Activated T-cell treated with anti-CD3 and anti-CD28 coated beads for 4 hours (primary cell): ENCODE results near the gene NUTM1.
"Not testable (repeated sequence)": the region's sequence is repeated elsewhere in the genome, so short reads cannot be mapped to it uniquely, and the experiment has no call there.

ENCODE experiments used
- DNase-seq: peaks from one replicate; pipeline ENCODE4 v3.0.0-alpha.2; 2020

The NUTM1 gene

DNA sequence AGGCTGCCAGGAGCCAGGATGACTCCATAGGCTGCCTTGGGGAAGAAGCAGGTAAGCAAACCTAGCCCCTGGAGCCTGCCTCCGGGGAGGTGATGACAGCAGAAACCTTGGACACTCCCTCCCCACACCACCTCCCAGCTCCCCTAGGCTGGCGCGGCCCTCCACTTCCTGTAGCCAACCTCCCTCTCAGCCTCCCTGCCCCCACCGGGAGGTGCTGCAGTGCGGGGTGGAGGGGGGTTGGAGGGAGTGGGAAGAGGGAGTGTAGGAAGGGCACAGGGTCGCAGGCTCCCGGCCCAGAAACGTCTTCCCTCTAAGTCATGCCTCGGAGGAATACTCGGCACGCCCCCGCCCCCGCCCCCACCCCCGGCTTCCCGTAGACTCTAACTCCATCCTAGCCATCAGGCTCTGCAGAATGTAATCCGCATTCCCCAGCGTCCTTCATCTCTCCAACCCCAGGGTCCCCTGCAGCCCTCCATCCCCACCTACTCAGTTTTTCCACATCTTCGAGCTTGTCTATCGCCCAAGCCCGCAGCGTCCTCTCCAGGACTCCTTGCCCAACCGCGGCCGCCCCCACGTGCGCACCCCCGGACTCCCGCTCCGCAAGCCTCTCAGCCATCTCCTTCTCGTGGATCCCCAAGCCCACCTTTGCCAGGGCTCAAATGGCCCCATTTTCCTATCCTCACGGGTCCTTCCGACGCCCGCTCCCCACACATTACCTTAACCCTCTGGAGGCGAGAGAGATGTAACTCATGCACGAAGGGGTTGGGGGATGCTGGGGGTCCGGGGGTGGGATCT is 23.4 kb downstream of the NUTM1 start:
- DNase-seq = peak; percentile 17

GRCh38 chr15:34367101-34368081 is 24.3 kb downstream of the NUTM1 start, which contains the start of gene LPCAT4:
TSS of gene LPCAT4 (minus strand) at chr15:34367196. CDS start at chr15:34367100, 96 bp downstream.
- DNase-seq = peak; percentile 77

DNA sequence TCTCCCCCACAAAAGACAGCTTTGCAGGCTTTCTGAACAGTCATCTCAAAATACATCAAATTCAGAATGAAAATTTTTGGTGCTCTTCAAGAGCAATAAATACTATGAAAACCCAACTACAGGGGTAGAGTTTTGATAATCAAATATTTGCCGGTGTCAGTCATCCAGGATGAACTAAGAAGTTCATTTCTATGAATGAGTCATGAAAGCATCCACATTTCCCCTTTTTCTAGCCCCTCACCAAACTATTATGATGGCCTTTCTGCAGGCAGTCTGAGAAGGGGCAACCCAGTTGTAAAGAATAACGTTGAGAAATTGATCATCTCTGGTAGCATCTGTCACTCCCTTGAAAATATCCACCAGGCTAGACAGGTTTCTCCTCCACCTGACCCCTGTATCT is 27.0 kb downstream of the NUTM1 start:
- no peak for DNase-seq

DNA sequence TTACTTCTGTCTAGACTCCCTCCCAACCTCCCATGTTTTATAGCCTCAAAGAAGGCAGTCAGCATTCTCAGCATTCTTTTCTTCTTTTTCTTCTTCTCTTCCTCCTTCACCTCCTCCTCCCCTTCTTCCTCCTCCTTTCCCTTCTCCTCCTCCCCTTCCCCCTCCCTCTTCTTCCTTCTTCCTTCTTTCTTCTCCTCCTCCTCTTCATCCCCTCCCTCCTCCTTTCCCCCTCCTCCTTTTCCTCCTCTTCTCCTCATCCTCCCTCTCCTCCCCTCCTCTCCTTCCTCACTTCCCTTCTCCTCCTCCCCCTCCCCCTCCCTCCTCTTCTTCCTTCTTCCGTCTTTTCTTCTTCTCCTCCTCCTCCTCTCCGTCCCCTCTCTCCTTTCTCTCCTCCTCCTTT is 27.5 kb downstream of the NUTM1 start:
- no peak for DNase-seq

DNA sequence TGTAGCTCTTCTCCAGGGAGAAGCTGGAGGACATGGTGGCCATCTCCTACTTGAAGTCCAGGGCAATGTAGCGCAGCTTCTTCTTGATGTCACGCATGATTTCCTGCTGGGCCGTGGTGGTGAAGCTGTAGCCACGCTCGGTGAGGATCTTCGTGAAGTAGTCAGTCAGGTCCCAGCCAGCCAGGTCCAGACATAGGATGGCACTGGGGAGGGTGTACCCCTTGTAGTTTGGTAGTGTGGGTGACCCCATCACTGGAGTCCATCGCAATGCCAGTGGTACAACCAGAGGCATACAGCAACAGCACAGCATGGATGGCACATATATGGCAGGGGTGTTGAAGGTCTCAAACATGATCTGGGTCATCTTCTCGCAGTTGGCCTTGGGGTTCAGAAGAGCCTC is 30.8 kb downstream of the NUTM1 start:
- DNase-seq = no peak

- no peak for DNase-seq
Observed at GRCh38 chr15:34374816-34375215, 31.7 kb downstream of the NUTM1 start.

GRCh38 chr15:34375541-34375940 is 32.4 kb downstream of the NUTM1 start:
- not testable (repeated sequence) for DNase-seq

- no peak for DNase-seq
Observed at GRCh38 chr15:34376856-34377255, 33.7 kb downstream of the NUTM1 start.

DNA sequence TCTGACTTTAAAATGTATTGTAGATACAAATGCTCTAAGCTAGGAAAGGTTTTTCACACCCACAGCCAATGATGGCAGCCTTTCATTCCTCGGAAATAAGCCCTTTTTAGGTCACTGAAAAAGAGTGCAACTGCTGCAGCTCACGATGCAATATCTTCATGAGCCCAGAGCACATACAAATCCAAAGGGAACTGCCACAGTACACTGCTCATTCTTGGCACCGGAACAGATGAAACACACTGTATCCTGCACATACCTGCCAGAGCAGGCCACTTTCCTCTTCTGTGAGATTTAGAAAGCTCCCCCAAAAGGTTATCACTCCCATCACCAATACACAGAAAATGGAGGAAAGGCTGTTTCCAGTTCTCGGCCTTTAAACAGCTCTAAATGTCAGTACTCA is 37.4 kb downstream of the NUTM1 start:
- not testable (repeated sequence) for DNase-seq

GRCh38 chr15:34381829-34382521 is 38.9 kb downstream of the NUTM1 start:
- DNase-seq = not testable (repeated sequence)

- not testable (repeated sequence) for DNase-seq
Observed at GRCh38 chr15:34389594-34390086, 46.5 kb downstream of the NUTM1 start.

- not testable (repeated sequence) for DNase-seq
Observed at GRCh38 chr15:34392981-34393380, 49.9 kb downstream of the NUTM1 start.

DNA sequence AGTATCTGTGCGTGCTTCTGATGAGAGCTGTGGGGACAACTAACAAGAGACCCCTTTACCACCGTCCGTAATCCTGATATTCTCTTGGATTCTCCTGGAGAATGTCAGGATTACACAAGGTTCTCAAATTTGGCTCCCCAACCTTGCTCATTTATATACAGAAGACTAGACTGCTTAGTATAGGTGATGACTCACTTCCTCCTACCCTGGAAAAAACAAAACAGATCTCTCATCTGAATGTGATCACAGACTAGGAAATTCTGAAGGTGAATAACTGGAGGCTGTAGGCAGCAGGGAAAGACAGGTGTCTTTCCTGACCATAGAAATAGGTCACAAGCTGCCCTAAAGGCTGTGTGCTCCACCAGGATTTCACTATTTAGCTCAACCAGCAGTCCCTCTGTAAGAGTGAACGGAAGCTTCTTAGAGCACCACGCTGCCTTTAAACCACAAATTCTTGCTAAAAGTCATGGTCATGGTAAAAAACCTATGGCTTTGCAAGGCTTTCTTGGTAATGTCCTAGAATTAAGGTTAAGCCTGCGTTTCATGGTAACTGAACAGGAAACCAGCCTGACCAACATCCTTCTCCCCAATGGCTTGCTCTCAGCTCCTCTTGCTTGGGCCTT is 54.6 kb downstream of the NUTM1 start:
- DNase-seq = not testable (repeated sequence)

GRCh38 chr15:34403160-34403598 is 60.1 kb downstream of the NUTM1 start:
- not testable (repeated sequence) for DNase-seq

GRCh38 chr15:34403899-34404298 is 60.8 kb downstream of the NUTM1 start:
- DNase-seq = not testable (repeated sequence)
